Fibroblast of villous mesenchyme (primary cell): Measurements from ENCODE around the gene CRELD1. TPM values are rescaled to one million over a fixed set of nuclear protein-coding genes. Genes with fewer than 3 reads are reported as not detected.

Source experiments
- DNase-seq: peaks from one replicate; pipeline ENCODE4 v3.0.0-alpha.2; 2010; ENCODE audit warnings: low read depth
- H3K4me3 ChIP-seq: 2 replicates; pipeline ENCODE4 v1.5.1; 2011; ENCODE audit warnings: low read depth, mild to moderate bottlenecking, low read length
- CTCF ChIP-seq: IDR thresholded peaks from 2 replicates; pipeline ENCODE4 v1.5.1; 2012; ENCODE audit warnings: low read depth, mild to moderate bottlenecking, low read length; ENCODE audit not compliant: insufficient read depth
- total RNA-seq: library from RNA; depleted of rRNA; stranded (reverse); fragments of >200 nt; gene quantifications from 2 replicates; pipeline ENCODE4 v1.2.3, GENCODE V29; 2012

CRELD1 gene
- total RNA-seq, 1 donor, result 16.0 TPM

DNA sequence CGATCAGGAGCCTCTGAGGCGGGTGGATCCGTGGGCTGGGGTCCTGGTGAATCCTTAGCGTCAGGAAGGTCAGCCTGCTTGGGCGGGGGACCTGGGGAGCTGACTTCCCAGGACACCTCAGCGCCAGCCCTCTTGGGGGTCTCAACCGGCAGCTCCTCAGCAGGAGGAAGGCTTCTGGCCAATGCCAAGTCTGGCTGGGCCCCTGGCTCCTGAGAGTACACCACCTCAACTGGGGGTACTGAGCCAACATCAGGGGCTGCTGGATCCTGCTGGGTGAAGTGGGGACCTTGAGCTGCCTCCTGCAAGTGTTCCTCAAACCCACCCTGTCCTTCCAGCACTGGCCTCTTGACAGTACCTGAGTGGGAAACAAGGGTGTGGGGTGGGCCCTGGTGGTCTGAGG is 15.5 kb downstream of the CRELD1 start:
- H3K4me3 ChIP-seq, result no peak overlapping the region
- no peak for TF ChIP-seq CTCF
- DNase-seq, result no peak

DNA sequence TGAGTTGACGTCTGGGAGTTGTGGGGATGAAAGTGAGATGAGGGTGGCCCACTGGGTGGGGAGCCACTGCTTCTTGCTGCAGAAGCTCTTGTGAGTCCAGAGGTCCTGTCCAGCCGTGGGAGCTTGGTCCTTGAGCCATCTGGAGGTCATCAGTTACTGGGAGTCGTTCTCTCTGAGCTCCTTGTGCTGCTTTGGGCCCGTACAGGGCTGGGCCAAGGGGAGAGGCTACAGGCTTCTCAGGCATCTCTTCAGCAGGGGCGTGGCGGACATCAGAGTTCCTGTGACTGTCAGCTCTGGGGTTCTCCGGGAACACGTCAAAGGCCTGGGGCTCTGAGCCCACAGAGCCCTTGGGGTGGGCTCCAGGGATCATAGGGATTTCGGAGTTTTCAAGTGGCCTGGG is 16.0 kb downstream of the CRELD1 start:
- no peak for DNase-seq
- no peak for TF ChIP-seq CTCF
- H3K4me3 ChIP-seq, result no peak overlapping the region

GRCh38 chr3:9951126-9951525 is 17.5 kb downstream of the CRELD1 start:
- no peak for DNase-seq
- no peak overlapping the region for H3K4me3 ChIP-seq
- TF ChIP-seq CTCF, result no peak

GRCh38 chr3:9951598-9951961 is 17.9 kb downstream of the CRELD1 start:
- peak overlapping the region; percentile 60 for H3K4me3 ChIP-seq
- DNase-seq, result no peak
- TF ChIP-seq CTCF, result no peak

- H3K4me3 ChIP-seq, result peak within 1 kb of the TSS; percentile 60
- TF ChIP-seq CTCF, result no peak
- DNase-seq, result no peak
Observed at GRCh38 chr3:9951962-9952805, 18.6 kb downstream of the CRELD1 start, which contains the start of gene PRRT3. Gene PRRT3, minus strand, starts transcription at chr3:9952408. Its CDS starts 2,293 bp downstream, at chr3:9950115.

GRCh38 chr3:9955067-9955502 is 21.5 kb downstream of the CRELD1 start:
- H3K4me3 ChIP-seq, result no peak overlapping the region
- DNase-seq, result peak; percentile 58
- no peak for TF ChIP-seq CTCF
